DND-41 (cell line): Measurements from ENCODE around the gene ZNF827.

ENCODE experiments used
- ATAC-seq: fragments of 200-7000 bp; cut with Tn5 transposase; 3 replicates; pipeline ENCODE4 v1.9.1; 2021; ENCODE audit warnings: low read depth; ENCODE audit not compliant: insufficient read depth
- DNase-seq: peaks from one replicate; pipeline ENCODE4 v3.0.0-alpha.2; 2020
- H2AFZ ChIP-seq: 2 replicates; pipeline ENCODE4 v1.6.0; 2012; ENCODE audit warnings: low read depth, low read length
- H3K27ac ChIP-seq: 2 replicates; pipeline ENCODE4 v1.5.1; 2012; ENCODE audit warnings: low read length, inconsistent platforms
- H3K27me3 ChIP-seq: fragments of 200-600 bp; sonication (generic); 2 replicates; pipeline ENCODE4 v1.6.0; 2012; ENCODE audit warnings: low read length, mild to moderate bottlenecking, inconsistent platforms; ENCODE audit not compliant: insufficient read depth, poor library complexity
- H3K36me3 ChIP-seq: 2 replicates; pipeline ENCODE4 v1.5.1; 2012; ENCODE audit warnings: low read length, inconsistent platforms; ENCODE audit not compliant: insufficient read depth
- H3K4me1 ChIP-seq: 2 replicates; pipeline ENCODE4 v1.5.1; 2012; ENCODE audit warnings: mild to moderate bottlenecking, low read length; ENCODE audit not compliant: insufficient read depth
- H3K4me2 ChIP-seq: 2 replicates; pipeline ENCODE4 v1.6.0; 2012; ENCODE audit warnings: mild to moderate bottlenecking, moderate library complexity, low read length, inconsistent platforms; ENCODE audit not compliant: insufficient read depth
- H3K4me3 ChIP-seq, 2 experiments: fragments of 200-600 bp in 1 of 2; shearing (Covaris generic) in 1 of 2; 2 replicates each; pipeline ENCODE4 v1.5.1; 2012 to 2016; ENCODE audit warnings: inconsistent platforms in 2 of 2, low read length in 2 of 2, mild to moderate bottlenecking in 2 of 2, low read depth in 1 of 2, moderate library complexity in 1 of 2
- H3K79me2 ChIP-seq: 2 replicates; pipeline ENCODE4 v1.6.0; 2012; ENCODE audit warnings: low read length, inconsistent platforms; ENCODE audit not compliant: insufficient read depth
- H3K9ac ChIP-seq: 2 replicates; pipeline ENCODE4 v1.6.0; 2012; ENCODE audit warnings: low read depth, mild to moderate bottlenecking, inconsistent platforms, low read length, moderate library complexity
- H3K9me3 ChIP-seq: 2 replicates; pipeline ENCODE4 v1.5.1; 2012; ENCODE audit warnings: low read length, moderate library complexity, mild to moderate bottlenecking, inconsistent platforms; ENCODE audit not compliant: insufficient read depth, severe bottlenecking
- H4K20me1 ChIP-seq: 2 replicates; pipeline ENCODE4 v1.6.0; 2012; ENCODE audit warnings: low read length; ENCODE audit not compliant: insufficient read depth
- CTCF ChIP-seq: IDR thresholded peaks from 2 replicates; pipeline ENCODE4 v1.5.1; 2012; ENCODE audit warnings: borderline replicate concordance, low read length, moderate library complexity, mild to moderate bottlenecking; ENCODE audit not compliant: poor library complexity, severe bottlenecking; ENCODE audit errors: extremely low read depth
- EZH2 ChIP-seq: IDR thresholded peaks from 3 replicates; pipeline ENCODE4 v1.6.1; 2012; ENCODE audit warnings: borderline replicate concordance, low read depth, mild to moderate bottlenecking, moderate library complexity, low read length, inconsistent platforms; ENCODE audit not compliant: severe bottlenecking

Gene ZNF827

GRCh38 chr4:145945431-145946155, 7.0 kb upstream of the ZNF827 start:
- H3K9ac ChIP-seq: no peak overlapping the region
- no peak overlapping the region for H3K27ac ChIP-seq
- DNase-seq (no peak), ATAC-seq (no peak)
- H3K27me3 ChIP-seq: peaks cover 24% of the 10 kb centered on the region
- H3K79me2 ChIP-seq: no peaks in the 10 kb centered on the region
- H3K4me1 ChIP-seq: no peaks in the 10 kb centered on the region
- TF ChIP-seq EZH2: no peak
- no peak for TF ChIP-seq CTCF
- no peaks in the 10 kb centered on the region for H3K36me3 ChIP-seq
- H4K20me1 ChIP-seq: no peaks in the 10 kb centered on the region
- H3K4me2 ChIP-seq: no peak overlapping the region
- H2AFZ ChIP-seq: no peak overlapping the region
- H3K4me3 ChIP-seq: no peak overlapping the region
- H3K9me3 ChIP-seq: no peaks in the 10 kb centered on the region

GRCh38 chr4:145944886-145945285, 6.3 kb upstream of the ZNF827 start:
- H3K4me1 ChIP-seq: no peaks in the 10 kb centered on the region
- no peak overlapping the region for H2AFZ ChIP-seq
- H3K79me2 ChIP-seq: no peaks in the 10 kb centered on the region
- H3K9me3 ChIP-seq: no peaks in the 10 kb centered on the region
- H3K4me3 ChIP-seq: no peak overlapping the region
- H3K9ac ChIP-seq: no peak overlapping the region
- H3K4me2 ChIP-seq: no peak overlapping the region
- ATAC-seq (no peak), DNase-seq (no peak)
- peaks cover 26% of the 10 kb centered on the region for H3K27me3 ChIP-seq
- TF ChIP-seq CTCF (no peak), EZH2 (no peak)
- H3K36me3 ChIP-seq: no peaks in the 10 kb centered on the region
- H3K27ac ChIP-seq: no peak overlapping the region
- H4K20me1 ChIP-seq: no peaks in the 10 kb centered on the region

GRCh38 chr4:145939856-145940255, 1.2 kb upstream of the ZNF827 start:
- no peak for TF ChIP-seq CTCF
- no peak for TF ChIP-seq EZH2
- no peaks in the 10 kb centered on the region for H3K79me2 ChIP-seq
- DNase-seq (no peak), ATAC-seq (no peak)
- H3K27ac ChIP-seq: no peak overlapping the region
- H3K4me1 ChIP-seq: peaks cover 23% of the 10 kb centered on the region
- H3K9me3 ChIP-seq: no peaks in the 10 kb centered on the region
- H4K20me1 ChIP-seq: 0 out of 2 replicates have a peak, but pooled peaks cover 3% of the 10 kb centered on the region
- H3K4me2 ChIP-seq: no peak overlapping the region
- H3K4me3 ChIP-seq: no peak overlapping the region
- no peak overlapping the region for H3K9ac ChIP-seq
- no peak overlapping the region for H2AFZ ChIP-seq
- peaks cover 72% of the 10 kb centered on the region for H3K27me3 ChIP-seq
- no peaks in the 10 kb centered on the region for H3K36me3 ChIP-seq

- no peak overlapping the region for H2AFZ ChIP-seq
Measured at GRCh38 chr4:145939441-145939750, 773 bp upstream of the ZNF827 start.

More at GRCh38 chr4:145939441-145939750, 773 bp upstream of the ZNF827 start:
- no peak overlapping the region for H3K4me2 ChIP-seq
- H3K36me3 ChIP-seq: no peaks in the 10 kb centered on the region
- 0 out of 2 replicates have a peak, but pooled peaks cover 3% of the 10 kb centered on the region for H4K20me1 ChIP-seq
- H3K4me3 ChIP-seq: no peak overlapping the region
- DNase-seq (no peak), ATAC-seq (no peak)
- TF ChIP-seq CTCF: no peak
- TF ChIP-seq EZH2: no peak
- H3K9ac ChIP-seq: no peak overlapping the region
- peaks cover 23% of the 10 kb centered on the region for H3K4me1 ChIP-seq
- peaks cover 76% of the 10 kb centered on the region for H3K27me3 ChIP-seq
- H3K9me3 ChIP-seq: no peaks in the 10 kb centered on the region
- H3K27ac ChIP-seq: no peak overlapping the region
- no peaks in the 10 kb centered on the region for H3K79me2 ChIP-seq
